Embryonic facial prominence (tissue), 1 donor: ENCODE results near the gene CLDN2.
A peak's percentile ranks its signal among the peaks of the same experiment; 100 is the strongest.
"Not testable (repeated sequence)": the region's sequence is repeated elsewhere in the genome, so short reads cannot be mapped to it uniquely, and the experiment has no call there.

Source experiments
- DNase-seq: peaks from one replicate; pipeline ENCODE4 v3.0.0-alpha.2; 2016; ENCODE audit errors: extremely low spot score

The CLDN2 gene

GRCh38 chrX:106919932-106920452 lies at the start of gene CLDN2:
TSS of gene CLDN2 (plus strand) at chrX:106920402. CDS start at chrX:106928229, 7,827 bp downstream.
- no peak for DNase-seq

- not testable (repeated sequence) for DNase-seq
These were observed 47.4 kb upstream of the CLDN2 start for GRCh38 chrX:106872796-106873195.

- no peak for DNase-seq
These were observed 46.1 kb upstream of the CLDN2 start for GRCh38 chrX:106874075-106874474.

GRCh38 chrX:106875151-106875550 lies 45.1 kb upstream of the CLDN2 start:
- DNase-seq, result no peak

GRCh38 chrX:106889468-106889867 lies 30.7 kb upstream of the CLDN2 start:
- no peak for DNase-seq

GRCh38 chrX:106891762-106892460 lies 28.3 kb upstream of the CLDN2 start:
- DNase-seq, result no peak

GRCh38 chrX:106894392-106894909 lies 25.8 kb upstream of the CLDN2 start:
- DNase-seq, result peak; percentile 16

GRCh38 chrX:106894978-106895452 lies 25.2 kb upstream of the CLDN2 start:
- DNase-seq, result no peak

- no peak for DNase-seq
These were observed 22.9 kb upstream of the CLDN2 start for GRCh38 chrX:106897259-106897658.

GRCh38 chrX:106898462-106898861 lies 21.7 kb upstream of the CLDN2 start:
- DNase-seq, result no peak

GRCh38 chrX:106899276-106899675 lies 20.9 kb upstream of the CLDN2 start:
- DNase-seq, result no peak

GRCh38 chrX:106899841-106900240 lies 20.4 kb upstream of the CLDN2 start:
- DNase-seq, result no peak

- DNase-seq, result no peak
These were observed 18.9 kb upstream of the CLDN2 start for GRCh38 chrX:106901341-106901740.

GRCh38 chrX:106901781-106902219 lies 18.4 kb upstream of the CLDN2 start:
- no peak for DNase-seq

GRCh38 chrX:106902684-106903083 lies 17.5 kb upstream of the CLDN2 start:
- DNase-seq, result no peak

- no peak for DNase-seq
These were observed 16.8 kb upstream of the CLDN2 start, which contains the start of gene RIPPLY1 for GRCh38 chrX:106903291-106903824. TSS of gene RIPPLY1 (minus strand) at chrX:106903341. CDS start at chrX:106903287, 54 bp downstream.

- no peak for DNase-seq
These were observed 16.2 kb upstream of the CLDN2 start for GRCh38 chrX:106903856-106904528.

GRCh38 chrX:106905064-106905708 lies 15.0 kb upstream of the CLDN2 start:
- DNase-seq, result no peak

- no peak for DNase-seq
These were observed 13.8 kb upstream of the CLDN2 start for GRCh38 chrX:106906361-106906760.

GRCh38 chrX:106912864-106913263 lies 7.3 kb upstream of the CLDN2 start:
- no peak for DNase-seq

- no peak for DNase-seq
These were observed 2.2 kb upstream of the CLDN2 start for GRCh38 chrX:106917830-106918500.
